A673 (cell line): ENCODE results near the gene MYL2. TPM values are rescaled to one million over a fixed set of nuclear protein-coding genes. Genes with fewer than 3 reads are reported as not detected.

ENCODE experiments used
- BruUV-seq: library from RNA; stranded (reverse); fragments of 400-500 nt; replicated peaks from 2 replicates; lab custom pipeline; 2021; lab: Mats Ljungman, UMichigan
- CTCF ChIA-PET: fragments of 300-600 bp; sonication (Branson Sonifier 250); formaldehyde crosslinking; loops from one replicate; lab custom pipeline; 2022; ENCODE audit warnings: antibody characterized with exemption; lab: Charles Lee
- POLR2A ChIA-PET: fragments of 300-600 bp; sonication (Branson Sonifier 250); formaldehyde crosslinking; loops from one replicate; lab custom pipeline; 2022; ENCODE audit warnings: antibody characterized with exemption; ENCODE audit not compliant: low non-redundant PET; lab: Charles Lee
- DNase-seq: peaks from one replicate; pipeline ENCODE4 v3.0.0-alpha.2; 2015; ENCODE audit warnings: low spot score
- H3K27ac ChIP-seq: fragments of 200-600 bp; sonication (generic); 2 replicates; pipeline ENCODE4 v1.5.1; 2016; ENCODE audit warnings: mixed run types, low read depth, mild to moderate bottlenecking, mixed read lengths, antibody characterized with exemption, low read length; ENCODE audit not compliant: poor library complexity, severe bottlenecking
- H3K27me3 ChIP-seq: fragments of 200-600 bp; sonication (generic); replicated peaks from 2 replicates; pipeline ENCODE4 v1.6.1; 2017; ENCODE audit warnings: mixed run types, low read depth, mild to moderate bottlenecking, mixed read lengths, antibody characterized with exemption, low read length; ENCODE audit not compliant: insufficient read depth, poor library complexity
- H3K36me3 ChIP-seq: fragments of 200-600 bp; sonication (generic); 2 replicates; pipeline ENCODE4 v1.6.1; 2016; ENCODE audit warnings: mixed run types, mild to moderate bottlenecking, mixed read lengths, antibody characterized with exemption, low read length; ENCODE audit not compliant: insufficient read depth, poor library complexity, severe bottlenecking
- H3K4me1 ChIP-seq: fragments of 200-600 bp; sonication (generic); 2 replicates; pipeline ENCODE4 v1.6.1; 2017; ENCODE audit warnings: mixed run types, mild to moderate bottlenecking, mixed read lengths, antibody characterized with exemption, low read length; ENCODE audit not compliant: insufficient read depth, poor library complexity, severe bottlenecking
- H3K4me3 ChIP-seq: fragments of 200-600 bp; sonication (generic); 2 replicates; pipeline ENCODE4 v1.5.1; 2016; ENCODE audit warnings: low read depth, mixed run types, mild to moderate bottlenecking, mixed read lengths, low read length; ENCODE audit not compliant: poor library complexity, severe bottlenecking
- H3K9me3 ChIP-seq: fragments of 200-600 bp; sonication (generic); 2 replicates; pipeline ENCODE4 v1.6.1; 2016; ENCODE audit warnings: mixed run types, low read depth, mild to moderate bottlenecking, mixed read lengths, antibody characterized with exemption, low read length; ENCODE audit not compliant: poor library complexity, severe bottlenecking
- CTCF ChIP-seq: fragments of 300-800, 200-600 bp; sonication (generic); conservative IDR thresholded peaks from 2 replicates; pipeline ENCODE4 v1.5.1; 2017; ENCODE audit warnings: low read depth, mild to moderate bottlenecking, antibody characterized with exemption, low read length, moderate library complexity, mixed read lengths
- EZH2 ChIP-seq: fragments of 200-600 bp; sonication (generic); IDR thresholded peaks from 2 replicates; pipeline ENCODE4 v1.6.1; 2017; ENCODE audit warnings: borderline replicate concordance, low read depth, mild to moderate bottlenecking, mixed read lengths, antibody characterized with exemption, low read length; ENCODE audit not compliant: poor library complexity, severe bottlenecking
- intact Hi-C: fragments of 100-400 bp; cut with micrococcal nuclease; formaldehyde crosslinking; loops from one replicate; pipeline ENCODE4 v1.10.0; 2022; ENCODE audit not compliant: unreplicated experiment
- total RNA-seq: library from RNA; stranded (reverse); gene quantifications from 2 replicates; pipeline ENCODE4 v1.2.3, GENCODE V29; 2021

MYL2 gene
- total RNA-seq, 1 experiment from 2014 or later = not detected

GRCh38 chr12:110917961-110918360, 2.4 kb downstream of the MYL2 start:
- H3K9me3 ChIP-seq = no peaks in the 10 kb centered on the region
- no peak for DNase-seq
- no peak overlapping the region for H3K27ac ChIP-seq
- no peaks in the 10 kb centered on the region for H3K4me1 ChIP-seq
- no TSS peak for BruUV-seq
- no peaks in the 10 kb centered on the region for H3K36me3 ChIP-seq
- CTCF ChIA-PET = no interaction called here
- no peaks in the 10 kb centered on the region for H3K27me3 ChIP-seq
- POLR2A ChIA-PET = interaction anchor here (0.6 kb wide), 1 partner anchor 37 kb away, joined by 11 read pairs; no protein-coding TSS in a partner anchor
- TF ChIP-seq CTCF = no peak
- TF ChIP-seq EZH2 = no peak
- H3K4me3 ChIP-seq = no peak overlapping the region
- intact Hi-C loops = no loop called here

- no peaks in the 10 kb centered on the region for H3K36me3 ChIP-seq
- no peaks in the 10 kb centered on the region for H3K9me3 ChIP-seq
- CTCF ChIA-PET = no interaction called here
- intact Hi-C loops = no loop called here
- H3K4me3 ChIP-seq = no peak overlapping the region
- TF ChIP-seq EZH2 (no peak), CTCF (no peak)
- no peaks in the 10 kb centered on the region for H3K4me1 ChIP-seq
- H3K27me3 ChIP-seq = no peaks in the 10 kb centered on the region
- peak; percentile 60 for DNase-seq
- no peak overlapping the region for H3K27ac ChIP-seq
- POLR2A ChIA-PET = interaction anchor here (0.6 kb wide), 1 partner anchor 38 kb away, joined by 11 read pairs; no protein-coding TSS in a partner anchor
- no TSS peak for BruUV-seq
Measured at GRCh38 chr12:110917467-110917866, 2.9 kb downstream of the MYL2 start.

- no peak overlapping the region for H3K27ac ChIP-seq
- no peaks in the 10 kb centered on the region for H3K4me1 ChIP-seq
- TF ChIP-seq EZH2 (no peak), CTCF (no peak)
- CTCF ChIA-PET = no interaction called here
- POLR2A ChIA-PET = no interaction called here
- H3K4me3 ChIP-seq = no peak overlapping the region
- no peaks in the 10 kb centered on the region for H3K36me3 ChIP-seq
- no peaks in the 10 kb centered on the region for H3K9me3 ChIP-seq
- intact Hi-C loops = no loop called here
- BruUV-seq = no TSS peak
- no peaks in the 10 kb centered on the region for H3K27me3 ChIP-seq
- DNase-seq = peak; percentile 73
Measured at GRCh38 chr12:110916295-110916875, 4.0 kb downstream of the MYL2 start.
